Activated CD4-positive, CD25-positive, alpha-beta regulatory T cell treated with anti-CD3 and anti-CD28 coated beads, Interleukin-2, amount 50 U/mL, for 24 hours (primary cell): ENCODE results near the gene TNFRSF25.

Source experiments
- ATAC-seq, 2 donors: fragments of 150-1000 bp; cut with Tn5 transposase; one replicate each; pipeline ENCODE4 v1.10.0; 2021; ENCODE audit warnings: mild to moderate bottlenecking in 1 of 2, moderate library complexity in 1 of 2

Gene TNFRSF25

GRCh38 chr1:6414443-6414844, 51.5 kb downstream of the TNFRSF25 start:
- peak; percentile 90 to 92 for ATAC-seq

- ATAC-seq: no peak
These were observed 53.1 kb downstream of the TNFRSF25 start for GRCh38 chr1:6412896-6413295.
